Measurements from ENCODE around the gene ACTL8.

Gene ACTL8

GRCh38 chr1:17728123-17728712 is 26.9 kb upstream of the ACTL8 start:
- H3K36me3 Mint-ChIP-seq = no peaks in the 10 kb centered on the region
- H3K9me3 Mint-ChIP-seq = no peaks in the 10 kb centered on the region
- CTCF ChIA-PET = no interaction called here
- DNase-seq = no peak
- H3K4me3 Mint-ChIP-seq = no peak overlapping the region
- no peaks in the 10 kb centered on the region for H3K27me3 Mint-ChIP-seq
- H3K27ac Mint-ChIP-seq = no peak overlapping the region
- no peaks in the 10 kb centered on the region for H3K4me1 Mint-ChIP-seq

DNA sequence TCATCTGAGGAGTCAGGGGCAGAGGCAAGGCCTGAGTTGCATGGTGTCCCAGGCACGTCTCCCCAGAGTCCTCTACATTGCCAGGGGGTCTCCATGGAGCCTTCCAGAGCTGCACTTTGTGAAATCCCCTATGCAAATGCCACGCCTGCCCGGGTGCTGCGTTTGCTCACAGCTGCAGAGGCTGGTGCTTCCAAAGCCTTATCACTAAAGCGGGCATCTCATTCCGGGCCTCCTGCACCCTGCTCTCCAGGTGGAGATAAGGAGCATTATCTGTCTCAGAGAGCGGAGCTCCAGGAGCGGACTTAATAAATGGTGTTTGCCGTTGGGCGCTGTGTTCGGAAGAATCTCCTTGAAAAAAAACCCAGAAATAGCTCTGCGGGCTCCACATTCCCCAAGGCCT is 25.9 kb upstream of the ACTL8 start:
- Mint-ChIP-seq H3K4me3 (no peak overlapping the region), H3K9me3 (no peaks in the 10 kb centered on the region), H3K4me1 (no peaks in the 10 kb centered on the region), H3K36me3 (no peaks in the 10 kb centered on the region), H3K27me3 (no peaks in the 10 kb centered on the region), H3K27ac (no peak overlapping the region)
- DNase-seq = no peak
- CTCF ChIA-PET = no interaction called here

DNA sequence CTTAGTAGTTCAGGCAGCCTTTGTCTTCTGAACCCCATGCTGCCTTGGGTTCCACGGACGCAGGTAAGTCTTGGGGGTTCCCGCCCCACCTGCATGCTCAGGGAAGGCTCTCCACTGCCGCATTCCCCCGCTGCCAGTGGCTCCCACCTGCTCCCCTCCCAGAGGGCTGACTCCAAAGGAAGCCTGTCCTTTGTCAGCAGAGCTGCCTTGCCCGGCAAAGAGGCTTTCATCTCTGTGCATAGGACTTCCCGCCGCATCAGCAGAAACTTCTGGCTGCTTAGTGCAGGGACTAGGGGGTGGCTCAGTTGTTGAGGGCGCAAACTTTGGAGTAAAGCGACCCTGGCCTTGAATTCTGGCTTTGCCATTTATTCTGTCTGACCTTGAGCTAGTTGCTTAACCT is 25.2 kb upstream of the ACTL8 start:
- DNase-seq = no peak
- Mint-ChIP-seq H3K27ac (no peak overlapping the region), H3K9me3 (no peaks in the 10 kb centered on the region), H3K27me3 (no peaks in the 10 kb centered on the region), H3K4me1 (no peaks in the 10 kb centered on the region), H3K36me3 (no peaks in the 10 kb centered on the region), H3K4me3 (no peak overlapping the region)
- CTCF ChIA-PET = no interaction called here

DNA sequence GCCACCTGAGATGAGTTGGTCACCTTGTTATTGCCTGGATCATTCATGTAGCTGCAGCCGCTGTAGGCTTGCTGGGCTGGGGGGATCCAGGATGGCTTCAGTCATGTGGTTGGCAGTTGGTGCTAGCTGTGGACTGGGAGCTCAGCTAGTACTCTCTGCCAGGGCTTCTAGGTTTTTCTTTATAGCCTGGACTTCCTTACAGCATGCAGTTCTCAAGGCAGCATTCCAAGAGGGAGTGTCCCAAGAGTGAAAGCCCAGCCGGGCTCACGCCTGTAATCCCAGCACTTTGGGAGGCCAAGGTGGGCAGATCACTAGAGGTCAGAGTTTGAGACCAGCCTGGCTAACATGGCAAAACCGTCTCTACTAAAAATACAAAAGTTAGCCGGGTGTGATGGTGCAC is 23.7 kb upstream of the ACTL8 start:
- Mint-ChIP-seq H3K4me1 (no peaks in the 10 kb centered on the region), H3K36me3 (no peaks in the 10 kb centered on the region), H3K27ac (no peak overlapping the region), H3K9me3 (no peaks in the 10 kb centered on the region), H3K4me3 (no peak overlapping the region), H3K27me3 (no peaks in the 10 kb centered on the region)
- CTCF ChIA-PET = no interaction called here
- no peak for DNase-seq

DNA sequence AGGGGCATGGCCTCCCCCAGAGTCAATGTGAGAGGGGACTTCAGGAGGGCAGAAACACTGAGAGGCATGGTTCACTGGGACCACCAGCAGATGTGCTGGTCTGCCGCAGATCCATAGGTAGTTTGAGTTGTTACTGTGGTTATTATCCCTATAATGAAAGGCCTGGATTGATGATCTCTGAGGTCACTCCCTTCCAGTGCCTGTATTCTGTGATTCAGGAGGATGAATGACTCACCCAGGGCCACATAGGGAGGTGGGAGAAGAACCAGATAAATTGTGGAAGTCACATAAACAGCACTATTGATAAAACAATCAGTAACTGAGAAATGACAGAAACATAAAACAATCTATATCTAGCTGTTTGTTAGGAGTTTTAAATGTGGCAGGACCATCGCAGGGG is 22.7 kb upstream of the ACTL8 start:
- DNase-seq = no peak
- Mint-ChIP-seq H3K27me3 (no peaks in the 10 kb centered on the region), H3K4me1 (no peaks in the 10 kb centered on the region), H3K27ac (no peak overlapping the region), H3K9me3 (no peaks in the 10 kb centered on the region), H3K36me3 (no peaks in the 10 kb centered on the region), H3K4me3 (no peak overlapping the region)
- CTCF ChIA-PET = no interaction called here

DNA sequence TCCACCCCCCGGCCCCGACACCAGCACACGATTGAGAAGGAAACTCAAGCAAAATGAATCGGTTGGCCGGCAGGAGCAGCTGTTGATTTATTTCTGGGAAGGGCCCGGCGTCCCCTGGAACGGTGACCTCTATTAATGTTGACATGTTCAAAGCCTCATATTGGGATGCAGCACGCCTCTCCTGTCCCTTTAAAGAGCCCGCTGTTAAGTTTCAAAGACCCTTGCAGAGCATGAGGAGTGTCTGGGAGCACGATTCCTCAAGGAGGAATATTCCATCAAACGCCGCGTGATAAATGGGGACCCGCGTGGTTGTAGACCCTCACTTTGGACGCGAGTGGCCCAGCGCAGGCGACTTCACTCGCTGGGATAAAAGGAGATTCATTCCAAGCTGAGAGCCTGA is 21.5 kb upstream of the ACTL8 start:
- CTCF ChIA-PET = no interaction called here
- H3K36me3 Mint-ChIP-seq = no peaks in the 10 kb centered on the region
- H3K9me3 Mint-ChIP-seq = no peaks in the 10 kb centered on the region
- H3K27ac Mint-ChIP-seq = no peak overlapping the region
- no peak overlapping the region for H3K4me3 Mint-ChIP-seq
- DNase-seq = no peak
- H3K4me1 Mint-ChIP-seq = no peaks in the 10 kb centered on the region
- H3K27me3 Mint-ChIP-seq = no peaks in the 10 kb centered on the region

- Mint-ChIP-seq H3K4me3 (no peak overlapping the region), H3K27me3 (no peaks in the 10 kb centered on the region), H3K27ac (no peak overlapping the region), H3K4me1 (no peaks in the 10 kb centered on the region), H3K36me3 (no peaks in the 10 kb centered on the region), H3K9me3 (no peaks in the 10 kb centered on the region)
- CTCF ChIA-PET = no interaction called here
- no peak for DNase-seq
Measured at GRCh38 chr1:17734609-17735008, 20.5 kb upstream of the ACTL8 start.

- no peaks in the 10 kb centered on the region for H3K36me3 Mint-ChIP-seq
- no peak for DNase-seq
- CTCF ChIA-PET = no interaction called here
- H3K4me1 Mint-ChIP-seq = no peaks in the 10 kb centered on the region
- H3K9me3 Mint-ChIP-seq = no peaks in the 10 kb centered on the region
- H3K27me3 Mint-ChIP-seq = no peaks in the 10 kb centered on the region
- H3K4me3 Mint-ChIP-seq = no peak overlapping the region
- H3K27ac Mint-ChIP-seq = no peak overlapping the region
Measured at GRCh38 chr1:17735348-17735747, 19.8 kb upstream of the ACTL8 start.

DNA sequence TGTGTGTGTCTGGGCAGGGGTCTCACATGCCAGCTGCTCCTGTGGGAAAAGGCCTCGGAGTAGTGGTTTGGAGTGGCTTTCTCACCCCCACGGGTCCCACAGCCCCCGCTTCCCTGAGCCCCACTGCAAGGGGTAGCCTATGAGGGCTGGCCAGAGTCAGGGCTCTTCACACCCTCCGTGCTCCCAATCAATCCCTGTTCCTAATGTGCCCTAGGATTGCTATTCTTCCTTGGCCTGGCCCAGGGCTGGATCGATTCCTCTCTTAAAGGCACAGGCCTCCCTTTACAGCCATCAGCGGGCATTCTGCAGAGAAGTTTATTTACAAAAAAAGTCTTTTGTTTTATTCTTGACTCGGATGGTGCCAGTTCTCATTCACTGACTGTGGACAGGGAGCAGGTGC is 19.3 kb upstream of the ACTL8 start:
- H3K9me3 Mint-ChIP-seq = no peaks in the 10 kb centered on the region
- no peak overlapping the region for H3K27ac Mint-ChIP-seq
- no peaks in the 10 kb centered on the region for H3K27me3 Mint-ChIP-seq
- H3K4me1 Mint-ChIP-seq = no peaks in the 10 kb centered on the region
- no peak overlapping the region for H3K4me3 Mint-ChIP-seq
- no peaks in the 10 kb centered on the region for H3K36me3 Mint-ChIP-seq
- CTCF ChIA-PET = no interaction called here
- DNase-seq = no peak

DNA sequence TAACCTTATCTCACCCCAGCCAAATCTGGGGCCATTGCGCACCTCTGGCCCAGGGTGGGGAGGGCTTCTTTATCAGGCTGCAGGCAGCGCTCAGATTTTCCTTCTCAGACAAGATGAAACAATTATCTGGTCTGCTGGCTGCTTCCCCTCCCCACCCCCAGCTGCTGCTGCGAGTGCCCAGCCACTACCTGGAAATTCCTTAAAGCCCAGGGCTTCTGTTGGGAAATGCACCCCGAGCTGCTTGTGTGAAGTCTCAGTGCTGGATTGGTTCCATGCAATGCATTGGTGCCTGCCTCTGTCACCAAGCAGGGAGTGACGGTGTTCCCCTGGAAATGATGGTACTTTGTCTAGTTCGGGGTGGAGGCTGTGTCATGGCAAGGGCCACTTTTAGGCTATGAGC is 18.5 kb upstream of the ACTL8 start:
- no peak overlapping the region for H3K4me3 Mint-ChIP-seq
- H3K27ac Mint-ChIP-seq = no peak overlapping the region
- H3K36me3 Mint-ChIP-seq = no peaks in the 10 kb centered on the region
- DNase-seq = no peak
- CTCF ChIA-PET = no interaction called here
- no peaks in the 10 kb centered on the region for H3K27me3 Mint-ChIP-seq
- H3K9me3 Mint-ChIP-seq = no peaks in the 10 kb centered on the region
- no peaks in the 10 kb centered on the region for H3K4me1 Mint-ChIP-seq

GRCh38 chr1:17739050-17739449 is 16.1 kb upstream of the ACTL8 start:
- Mint-ChIP-seq H3K4me1 (no peaks in the 10 kb centered on the region), H3K9me3 (no peaks in the 10 kb centered on the region), H3K36me3 (no peaks in the 10 kb centered on the region), H3K27me3 (peaks cover 4% of the 10 kb centered on the region), H3K4me3 (no peak overlapping the region), H3K27ac (no peak overlapping the region)
- CTCF ChIA-PET = no interaction called here
- DNase-seq = no peak

GRCh38 chr1:17741052-17741451 is 14.1 kb upstream of the ACTL8 start:
- CTCF ChIA-PET = interaction anchor here (0.7 kb wide), 1 partner anchor 209 kb away, joined by 3 read pairs; no protein-coding TSS in a partner anchor
- H3K36me3 Mint-ChIP-seq = no peaks in the 10 kb centered on the region
- H3K27me3 Mint-ChIP-seq = peaks cover 4% of the 10 kb centered on the region
- H3K4me3 Mint-ChIP-seq = no peak overlapping the region
- no peak for DNase-seq
- no peaks in the 10 kb centered on the region for H3K9me3 Mint-ChIP-seq
- no peaks in the 10 kb centered on the region for H3K4me1 Mint-ChIP-seq
- no peak overlapping the region for H3K27ac Mint-ChIP-seq

DNA sequence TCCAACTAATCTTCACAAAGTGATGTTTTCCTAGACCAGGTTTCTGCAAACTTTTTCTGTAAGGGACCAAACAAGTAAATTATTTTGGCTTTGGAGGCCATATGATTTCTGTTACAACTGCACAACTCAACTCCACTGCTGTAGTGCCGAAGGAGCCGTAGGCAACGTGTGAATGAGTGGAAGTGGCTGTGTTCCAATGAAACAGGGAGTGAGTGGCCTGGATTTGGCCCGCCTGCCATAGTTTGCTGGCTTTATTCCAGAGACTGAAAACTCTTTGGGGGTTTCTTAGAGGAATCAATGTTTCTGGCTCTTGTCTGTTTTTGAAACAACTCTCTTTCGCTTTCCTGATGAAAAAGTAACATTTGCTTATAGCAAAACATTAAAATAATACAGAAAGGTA is 12.6 kb upstream of the ACTL8 start:
- H3K27ac Mint-ChIP-seq = no peak overlapping the region
- H3K27me3 Mint-ChIP-seq = peaks cover 4% of the 10 kb centered on the region
- no peaks in the 10 kb centered on the region for H3K36me3 Mint-ChIP-seq
- H3K4me3 Mint-ChIP-seq = no peak overlapping the region
- DNase-seq = no peak
- H3K4me1 Mint-ChIP-seq = no peaks in the 10 kb centered on the region
- H3K9me3 Mint-ChIP-seq = no peaks in the 10 kb centered on the region
- CTCF ChIA-PET = no interaction called here

- H3K4me3 Mint-ChIP-seq = no peak overlapping the region
- CTCF ChIA-PET = no interaction called here
Measured at GRCh38 chr1:17743008-17743647, 12.0 kb upstream of the ACTL8 start.

GRCh38 chr1:17743925-17744324 is 11.2 kb upstream of the ACTL8 start:
- Mint-ChIP-seq H3K27ac (no peak overlapping the region), H3K4me3 (no peak overlapping the region), H3K36me3 (no peaks in the 10 kb centered on the region), H3K27me3 (peaks cover 4% of the 10 kb centered on the region), H3K9me3 (no peaks in the 10 kb centered on the region), H3K4me1 (no peaks in the 10 kb centered on the region)
- DNase-seq = no peak
- CTCF ChIA-PET = no interaction called here

More at GRCh38 chr1:17743008-17743647, 12.0 kb upstream of the ACTL8 start:
- Mint-ChIP-seq H3K36me3 (no peaks in the 10 kb centered on the region), H3K4me1 (no peaks in the 10 kb centered on the region), H3K27me3 (peaks cover 4% of the 10 kb centered on the region), H3K9me3 (no peaks in the 10 kb centered on the region), H3K27ac (no peak overlapping the region)
- no peak for DNase-seq

Measured in activated naive CD4-positive, alpha-beta T cell treated with anti-CD3 and anti-CD28 coated beads, Interleukin-2, amount 10 ng/mL, durations not matched to agents 7 days and 5 days (primary cell).